NCI-H1417 (cell line): Measurements from ENCODE around the gene TEAD1.
A peak's percentile ranks its signal among the peaks of the same experiment; 100 is the strongest.

Source experiments
- DNase-seq, 3 experiments: peaks; one replicate each; lab custom pipeline; 2025; lab: John Stamatoyannopoulos, UW

Gene TEAD1

GRCh38 chr11:12981676-12982522, 307.7 kb downstream of the TEAD1 start:
- no peak for DNase-seq

GRCh38 chr11:12983336-12983735, 309.1 kb downstream of the TEAD1 start:
- DNase-seq: peak in 1 of 3 experiments; percentile 27

GRCh38 chr11:12986194-12986898, 312.1 kb downstream of the TEAD1 start:
- no peak for DNase-seq

GRCh38 chr11:12989428-12990161, 315.4 kb downstream of the TEAD1 start:
- DNase-seq: peak in 1 of 3 experiments; percentile 67

- DNase-seq: no peak
Observed at GRCh38 chr11:12990162-12990480, 315.9 kb downstream of the TEAD1 start.

- DNase-seq: no peak
Observed at GRCh38 chr11:12991426-12991825, 317.2 kb downstream of the TEAD1 start.

- DNase-seq: no peak
Observed at GRCh38 chr11:12993626-12994025, 319.4 kb downstream of the TEAD1 start.
